PC-9 (cell line): ENCODE measurements around the gene RNF13. TPM values are rescaled to one million over a fixed set of nuclear protein-coding genes. Genes with fewer than 3 reads are reported as not detected.

ENCODE experiments used
- BruUV-seq: library from RNA; stranded (reverse); fragments of 400-500 nt; replicated peaks from 2 replicates; lab custom pipeline; 2021; lab: Mats Ljungman, UMichigan
- CTCF ChIA-PET: fragments of 300-600 bp; sonication (Branson Sonifier 250); formaldehyde crosslinking; loops from one replicate; lab custom pipeline; 2022; ENCODE audit warnings: antibody characterized with exemption; lab: Charles Lee
- POLR2A ChIA-PET: fragments of 300-600 bp; sonication (Branson Sonifier 250); formaldehyde crosslinking; loops from one replicate; lab custom pipeline; 2022; ENCODE audit warnings: antibody characterized with exemption; ENCODE audit not compliant: unreplicated experiment; lab: Charles Lee
- DNase-seq, 2 experiments: peaks; one replicate each; pipeline versions ENCODE4 v3.0.0 to v3.0.0-alpha.2; 2015 to 2022; ENCODE audit warnings: mixed read lengths in 1 of 2
- H2AFZ ChIP-seq: fragments of 200-600 bp; sonication (generic); 2 replicates; pipeline ENCODE4 v1.8.1; 2017; ENCODE audit warnings: antibody characterized with exemption
- H3F3A ChIP-seq: fragments of 200-600 bp; sonication (generic); 2 replicates; pipeline ENCODE4 v1.8.1; 2017; ENCODE audit warnings: antibody characterized with exemption, mild to moderate bottlenecking, low read depth; ENCODE audit not compliant: insufficient read depth
- H3K27ac ChIP-seq: fragments of 200-600 bp; sonication (generic); 2 replicates; pipeline ENCODE4 v1.6.1; 2016; ENCODE audit warnings: mixed run types
- H3K27me3 ChIP-seq: fragments of 200-600 bp; sonication (generic); 2 replicates; pipeline ENCODE4 v1.6.1; 2016; ENCODE audit warnings: low read depth, mixed run types; ENCODE audit not compliant: insufficient read depth
- H3K36me3 ChIP-seq: fragments of 200-600 bp; sonication (generic); 2 replicates; pipeline ENCODE4 v1.6.1; 2016; ENCODE audit warnings: low read depth, mixed run types
- H3K4me1 ChIP-seq: fragments of 200-600 bp; sonication (generic); replicated peaks from 2 replicates; pipeline ENCODE4 v1.6.1; 2016; ENCODE audit warnings: mixed run types; ENCODE audit not compliant: insufficient read depth
- H3K4me2 ChIP-seq: fragments of 200-600 bp; sonication (generic); 2 replicates; pipeline ENCODE4 v1.6.1; 2017; ENCODE audit warnings: mixed run types
- H3K4me3 ChIP-seq: fragments of 200-600 bp; sonication (generic); 2 replicates; pipeline ENCODE4 v1.6.1; 2016; ENCODE audit warnings: mixed run types
- H3K79me2 ChIP-seq: fragments of 200-600 bp; sonication (generic); 2 replicates; pipeline ENCODE4 v1.6.1; 2017; ENCODE audit warnings: low read depth, mixed run types
- H3K9me2 ChIP-seq: fragments of 200-600 bp; sonication (generic); 2 replicates; pipeline ENCODE4 v1.8.1; 2017; ENCODE audit warnings: mild to moderate bottlenecking; ENCODE audit not compliant: insufficient read depth
- H3K9me3 ChIP-seq: fragments of 200-600 bp; sonication (generic); 2 replicates; pipeline ENCODE4 v1.8.1; 2016; ENCODE audit warnings: low read depth; ENCODE audit not compliant: insufficient read depth
- H4K20me1 ChIP-seq: fragments of 200-600 bp; sonication (generic); 2 replicates; pipeline ENCODE4 v1.8.1; 2017; ENCODE audit not compliant: insufficient read depth
- CTCF ChIP-seq: fragments of 200-600 bp; sonication (generic); conservative IDR thresholded peaks from 2 replicates; pipeline ENCODE4 v1.6.1; 2017; ENCODE audit warnings: mixed run types, antibody characterized with exemption, mild to moderate bottlenecking, moderate library complexity
- EZH2 ChIP-seq: fragments of 200-600 bp; sonication (generic); IDR thresholded peaks from 2 replicates; pipeline ENCODE4 v1.8.0; 2017; ENCODE audit warnings: antibody characterized with exemption, low read depth
- intact Hi-C: fragments of 100-400 bp; cut with micrococcal nuclease; formaldehyde crosslinking; loops from one replicate; pipeline ENCODE4 v1.10.0; 2022; ENCODE audit not compliant: unreplicated experiment
- total RNA-seq: library from RNA; stranded (reverse); gene quantifications from 2 replicates; pipeline ENCODE4 v1.2.3, GENCODE V29; 2021

Gene RNF13
- total RNA-seq, 1 experiment from 2014 or later, result 65.0 TPM

- BruUV-seq, result no TSS peak
- no peak overlapping the region for H2AFZ ChIP-seq
- ChIA-PET CTCF (no interaction called here), POLR2A (interaction anchor here (0.6 kb wide), 1 partner anchor 268 kb away, joined by 5 read pairs; no protein-coding TSS in a partner anchor)
- peaks cover 24% of the 10 kb centered on the region for H3K36me3 ChIP-seq
- no peaks in the 10 kb centered on the region for H3K27me3 ChIP-seq
- H3K9me3 ChIP-seq, result no peaks in the 10 kb centered on the region
- no peaks in the 10 kb centered on the region for H3K9me2 ChIP-seq
- H3K4me1 ChIP-seq, result no peaks in the 10 kb centered on the region
- no peak overlapping the region for H3K27ac ChIP-seq
- H3F3A ChIP-seq, result no peaks in the 10 kb centered on the region; the same call in 1 of the 2 replicates
- no peak for DNase-seq
- H4K20me1 ChIP-seq, result 0 out of 2 replicates have a peak, but pooled peaks cover 3% of the 10 kb centered on the region
- 0 out of 2 replicates have a peak, but pooled peaks cover 5% of the 10 kb centered on the region for H3K79me2 ChIP-seq
- H3K4me3 ChIP-seq, result no peak overlapping the region
- no peak overlapping the region for H3K4me2 ChIP-seq
- intact Hi-C loops, result no loop called here
- TF ChIP-seq CTCF (no peak), EZH2 (no peak)
Measured at GRCh38 chr3:149957361-149958125, 144.5 kb downstream of the RNF13 start.

- TF ChIP-seq CTCF, result no peak
- no peak for TF ChIP-seq EZH2
- Histone ChIP-seq H3K9me2 (no peaks in the 10 kb centered on the region), H3K9me3 (no peaks in the 10 kb centered on the region), H3K4me2 (no peak overlapping the region), H3K4me3 (no peak overlapping the region), H3F3A (peaks cover 2% of the 10 kb centered on the region; the same call in 1 of the 2 replicates), H3K27ac (no peak overlapping the region), H3K27me3 (no peaks in the 10 kb centered on the region), H2AFZ (no peak overlapping the region), H3K79me2 (peaks cover 9% of the 10 kb centered on the region; the same call in 1 of the 2 replicates), H3K4me1 (no peaks in the 10 kb centered on the region), H4K20me1 (0 out of 2 replicates have a peak, but pooled peaks cover 3% of the 10 kb centered on the region), H3K36me3 (peaks cover 18% of the 10 kb centered on the region)
- DNase-seq, result no peak
- ChIA-PET POLR2A (no interaction called here), CTCF (no interaction called here)
- no TSS peak for BruUV-seq
- intact Hi-C loops, result no loop called here
Measured at GRCh38 chr3:149958171-149958796, 145.3 kb downstream of the RNF13 start.

DNA sequence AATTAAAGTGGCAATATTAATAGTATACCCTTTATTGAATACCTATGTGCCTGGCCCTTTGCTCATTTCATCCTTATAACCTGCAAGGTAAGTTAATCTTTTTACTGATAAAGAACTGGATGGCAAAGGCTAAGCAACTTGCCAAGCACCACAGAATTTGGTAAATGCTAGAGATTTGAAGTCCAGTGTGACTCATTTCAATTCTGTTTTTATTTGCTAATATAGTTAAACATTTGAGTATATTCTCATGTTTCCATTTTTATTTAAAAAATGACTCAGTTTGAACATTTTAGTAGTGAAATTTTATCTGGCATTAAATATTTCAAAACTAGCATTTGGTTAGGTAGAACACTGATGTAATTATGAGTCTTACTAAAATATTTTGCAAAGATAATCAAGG is 146.4 kb downstream of the RNF13 start:
- H3F3A ChIP-seq, result peaks cover 9% of the 10 kb centered on the region; the same call in 1 of the 2 replicates
- BruUV-seq, result no TSS peak
- no peak for DNase-seq
- ChIA-PET CTCF (no interaction called here), POLR2A (no interaction called here)
- TF ChIP-seq CTCF (no peak), EZH2 (no peak)
- H3K4me1 ChIP-seq, result no peaks in the 10 kb centered on the region
- no peaks in the 10 kb centered on the region for H3K27me3 ChIP-seq
- no peaks in the 10 kb centered on the region for H3K9me2 ChIP-seq
- peaks cover 18% of the 10 kb centered on the region for H3K36me3 ChIP-seq
- H3K79me2 ChIP-seq, result peaks cover 21% of the 10 kb centered on the region
- H3K4me3 ChIP-seq, result no peak overlapping the region
- no peak overlapping the region for H3K27ac ChIP-seq
- H4K20me1 ChIP-seq, result 0 out of 2 replicates have a peak, but pooled peaks cover 3% of the 10 kb centered on the region
- H3K4me2 ChIP-seq, result no peak overlapping the region
- H3K9me3 ChIP-seq, result no peaks in the 10 kb centered on the region
- intact Hi-C loops, result no loop called here
- H2AFZ ChIP-seq, result no peak overlapping the region
